HepG2 (cell line): Measurements from ENCODE around the gene NDOR1.

ENCODE experiments used
- MAZ ChIP-seq, 2 experiments: sonication (generic) in 1 of 2; formaldehyde crosslinking in 1 of 2; IDR thresholded peaks; 2 replicates each; pipeline versions ENCODE4 v1.5.0 to v1.6.1; 2012 to 2020; ENCODE audit warnings: low read depth in 2 of 2, mild to moderate bottlenecking in 2 of 2, borderline replicate concordance in 1 of 2, improper control_type of control experiment in 1 of 2, low read length in 1 of 2, missing genetic modification reagents in 1 of 2, moderate library complexity in 1 of 2
- TAF1 ChIP-seq: sonication (generic); formaldehyde crosslinking; IDR thresholded peaks from 2 replicates; pipeline ENCODE4 v1.4.0; 2020; ENCODE audit warnings: missing genetic modification reagents
- TF ChIP-seq, protein P1 (sequence below): sonication (generic); formaldehyde crosslinking; conservative IDR thresholded peaks from 2 replicates; pipeline ENCODE4 v1.4.0; 2020; ENCODE audit warnings: missing genetic modification reagents
- TF ChIP-seq, protein P2 (sequence below), 2 experiments: IDR thresholded peaks; 2 replicates each; pipeline ENCODE4 v1.6.1; 2011 to 2012; ENCODE audit warnings: low read length in 2 of 2, borderline replicate concordance in 1 of 2, low read depth in 1 of 2, mild to moderate bottlenecking in 1 of 2, moderate library complexity in 1 of 2

DNA sequence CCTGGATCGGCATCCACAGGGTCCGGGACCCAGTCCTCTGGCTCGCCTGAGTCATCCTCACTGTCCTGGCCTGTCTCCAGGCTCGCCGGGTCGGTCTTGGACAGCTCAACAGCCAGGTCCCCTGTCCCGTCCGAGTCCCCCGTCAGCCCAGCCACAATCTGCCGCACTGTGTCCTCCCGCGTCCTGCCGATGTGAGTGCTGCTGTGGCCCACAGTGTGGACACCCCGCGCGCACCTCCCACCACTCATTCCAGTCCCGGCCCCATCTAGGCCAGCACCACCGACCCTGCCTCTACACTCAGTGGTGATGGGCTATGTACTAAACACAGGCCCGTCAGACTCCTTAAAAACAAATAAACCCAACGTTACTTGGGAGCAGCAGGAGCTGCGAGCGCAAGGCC lies 23.8 kb upstream of the NDOR1 start:
- TF ChIP-seq MAZ (IDR thresholded peaks at IDR 0.05; ENCODE audit: borderline replicate concordance, low read depth, low read length) (no peak), MAZ (CRISPR knock-in tag; IDR thresholded peaks at IDR 0.05; ENCODE audit: low read depth) (no peak), TAF1 (CRISPR knock-in tag) (no peak)
- TF ChIP-seq, protein P1, sequence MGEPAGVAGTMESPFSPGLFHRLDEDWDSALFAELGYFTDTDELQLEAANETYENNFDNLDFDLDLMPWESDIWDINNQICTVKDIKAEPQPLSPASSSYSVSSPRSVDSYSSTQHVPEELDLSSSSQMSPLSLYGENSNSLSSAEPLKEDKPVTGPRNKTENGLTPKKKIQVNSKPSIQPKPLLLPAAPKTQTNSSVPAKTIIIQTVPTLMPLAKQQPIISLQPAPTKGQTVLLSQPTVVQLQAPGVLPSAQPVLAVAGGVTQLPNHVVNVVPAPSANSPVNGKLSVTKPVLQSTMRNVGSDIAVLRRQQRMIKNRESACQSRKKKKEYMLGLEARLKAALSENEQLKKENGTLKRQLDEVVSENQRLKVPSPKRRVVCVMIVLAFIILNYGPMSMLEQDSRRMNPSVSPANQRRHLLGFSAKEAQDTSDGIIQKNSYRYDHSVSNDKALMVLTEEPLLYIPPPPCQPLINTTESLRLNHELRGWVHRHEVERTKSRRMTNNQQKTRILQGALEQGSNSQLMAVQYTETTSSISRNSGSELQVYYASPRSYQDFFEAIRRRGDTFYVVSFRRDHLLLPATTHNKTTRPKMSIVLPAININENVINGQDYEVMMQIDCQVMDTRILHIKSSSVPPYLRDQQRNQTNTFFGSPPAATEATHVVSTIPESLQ (CRISPR knock-in tag): no peak
- TF ChIP-seq, protein P2, sequence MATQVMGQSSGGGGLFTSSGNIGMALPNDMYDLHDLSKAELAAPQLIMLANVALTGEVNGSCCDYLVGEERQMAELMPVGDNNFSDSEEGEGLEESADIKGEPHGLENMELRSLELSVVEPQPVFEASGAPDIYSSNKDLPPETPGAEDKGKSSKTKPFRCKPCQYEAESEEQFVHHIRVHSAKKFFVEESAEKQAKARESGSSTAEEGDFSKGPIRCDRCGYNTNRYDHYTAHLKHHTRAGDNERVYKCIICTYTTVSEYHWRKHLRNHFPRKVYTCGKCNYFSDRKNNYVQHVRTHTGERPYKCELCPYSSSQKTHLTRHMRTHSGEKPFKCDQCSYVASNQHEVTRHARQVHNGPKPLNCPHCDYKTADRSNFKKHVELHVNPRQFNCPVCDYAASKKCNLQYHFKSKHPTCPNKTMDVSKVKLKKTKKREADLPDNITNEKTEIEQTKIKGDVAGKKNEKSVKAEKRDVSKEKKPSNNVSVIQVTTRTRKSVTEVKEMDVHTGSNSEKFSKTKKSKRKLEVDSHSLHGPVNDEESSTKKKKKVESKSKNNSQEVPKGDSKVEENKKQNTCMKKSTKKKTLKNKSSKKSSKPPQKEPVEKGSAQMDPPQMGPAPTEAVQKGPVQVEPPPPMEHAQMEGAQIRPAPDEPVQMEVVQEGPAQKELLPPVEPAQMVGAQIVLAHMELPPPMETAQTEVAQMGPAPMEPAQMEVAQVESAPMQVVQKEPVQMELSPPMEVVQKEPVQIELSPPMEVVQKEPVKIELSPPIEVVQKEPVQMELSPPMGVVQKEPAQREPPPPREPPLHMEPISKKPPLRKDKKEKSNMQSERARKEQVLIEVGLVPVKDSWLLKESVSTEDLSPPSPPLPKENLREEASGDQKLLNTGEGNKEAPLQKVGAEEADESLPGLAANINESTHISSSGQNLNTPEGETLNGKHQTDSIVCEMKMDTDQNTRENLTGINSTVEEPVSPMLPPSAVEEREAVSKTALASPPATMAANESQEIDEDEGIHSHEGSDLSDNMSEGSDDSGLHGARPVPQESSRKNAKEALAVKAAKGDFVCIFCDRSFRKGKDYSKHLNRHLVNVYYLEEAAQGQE (IDR thresholded peaks at IDR 0.05; ENCODE audit: borderline replicate concordance in 1 of 2, low read depth in 1 of 2, low read length in 2 of 2): no peak
